ENCODE data around the gene FBN2. TPM values are rescaled to one million over a fixed set of nuclear protein-coding genes. Genes with fewer than 3 reads are reported as not detected.

Gene FBN2
- total and polyA plus RNA-seq, 9 of the 15 experiments (the other 6 are each of a cell fraction or from before 2014, with no cell fraction given) = 0.01 to 0.09 TPM; not detected in 7

DNA sequence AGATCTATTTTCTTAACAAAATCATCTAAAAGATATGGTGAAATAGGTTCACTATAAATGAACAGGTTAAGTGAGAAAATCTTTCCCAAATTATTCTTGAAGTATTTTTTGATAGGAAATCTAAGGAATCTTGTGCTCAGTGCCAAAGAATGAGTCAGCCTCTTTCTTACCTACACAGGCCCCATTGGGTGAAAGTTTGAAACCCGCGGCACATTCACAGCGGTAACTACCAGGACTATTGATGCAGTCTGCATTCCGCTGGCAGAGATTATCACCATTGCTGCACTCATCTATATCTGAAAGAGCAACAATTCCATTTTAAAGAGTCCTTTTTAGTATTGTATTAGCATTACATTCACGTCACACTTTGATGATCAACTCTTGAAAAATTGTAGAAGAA lies 232.7 kb downstream of the FBN2 start:
- H3K9me1 ChIP-seq (ENCODE audit: control insufficient read depth, insufficient read depth, low read length) = no peaks in the 10 kb centered on the region
- H3K4me3 ChIP-seq = no peak overlapping the region
- H3K79me2 ChIP-seq (ENCODE audit: control insufficient read depth, insufficient read depth, low read length) = no peaks in the 10 kb centered on the region
- FAIRE-seq (no peak), DNase-seq (ENCODE audit: extremely low read depth in 1 of 4, low spot score in 3 of 4) (no peak), ATAC-seq (no peak)
- H3K27ac ChIP-seq (ENCODE audit: extremely low read depth, low read depth, low read length) = no peak overlapping the region
- no peaks in the 10 kb centered on the region for H3K4me1 ChIP-seq (replicated peaks in 1 of 2; ENCODE audit: control insufficient read depth in 2 of 2, insufficient read depth in 2 of 2, low read length in 2 of 2)
- CTCF ChIA-PET (ENCODE audit: low intra/inter-chr PET ratio) = no interaction called here
- POLR2A ChIA-PET = no interaction called here
- WGBS (ENCODE audit: insufficient coverage, low coverage, missing lambda C conversion rate) = 0% methylated on average over 5 of the region's 5 CpGs
- no peak overlapping the region for H3K9ac ChIP-seq (ENCODE audit: insufficient read depth in 1 of 2, low read depth in 2 of 2, low read length in 2 of 2)
- no peak for TF ChIP-seq SRSF1 (IDR thresholded peaks at IDR 0.05; ENCODE audit: low read depth, low read length)
- TF ChIP-seq ELF4 (CRISPR knock-in tag; IDR thresholded peaks at IDR 0.05) = no peak
- TF ChIP-seq ZNF224 (CRISPR knock-in tag; IDR thresholded peaks at IDR 0.05) = no peak
- TF ChIP-seq GABPB1 (CRISPR knock-in tag; IDR thresholded peaks at IDR 0.05) = no peak
- TF ChIP-seq NFRKB (IDR thresholded peaks at IDR 0.05; ENCODE audit: low read depth) = no peak
- TF ChIP-seq, protein P1, sequence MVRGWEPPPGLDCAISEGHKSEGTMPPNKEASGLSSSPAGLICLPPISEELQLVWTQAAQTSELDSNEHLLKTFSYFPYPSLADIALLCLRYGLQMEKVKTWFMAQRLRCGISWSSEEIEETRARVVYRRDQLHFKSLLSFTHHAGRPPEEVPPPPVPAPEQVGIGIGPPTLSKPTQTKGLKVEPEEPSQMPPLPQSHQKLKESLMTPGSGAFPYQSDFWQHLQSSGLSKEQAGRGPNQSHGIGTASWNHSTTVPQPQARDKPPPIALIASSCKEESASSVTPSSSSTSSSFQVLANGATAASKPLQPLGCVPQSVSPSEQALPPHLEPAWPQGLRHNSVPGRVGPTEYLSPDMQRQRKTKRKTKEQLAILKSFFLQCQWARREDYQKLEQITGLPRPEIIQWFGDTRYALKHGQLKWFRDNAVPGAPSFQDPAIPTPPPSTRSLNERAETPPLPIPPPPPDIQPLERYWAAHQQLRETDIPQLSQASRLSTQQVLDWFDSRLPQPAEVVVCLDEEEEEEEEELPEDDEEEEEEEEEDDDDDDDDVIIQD (CRISPR knock-in tag; IDR thresholded peaks at IDR 0.05) = no peak
- TF ChIP-seq, protein P2, sequence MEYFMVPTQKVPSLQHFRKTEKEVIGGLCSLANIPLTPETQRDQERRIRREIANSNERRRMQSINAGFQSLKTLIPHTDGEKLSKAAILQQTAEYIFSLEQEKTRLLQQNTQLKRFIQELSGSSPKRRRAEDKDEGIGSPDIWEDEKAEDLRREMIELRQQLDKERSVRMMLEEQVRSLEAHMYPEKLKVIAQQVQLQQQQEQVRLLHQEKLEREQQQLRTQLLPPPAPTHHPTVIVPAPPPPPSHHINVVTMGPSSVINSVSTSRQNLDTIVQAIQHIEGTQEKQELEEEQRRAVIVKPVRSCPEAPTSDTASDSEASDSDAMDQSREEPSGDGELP (CRISPR knock-in tag; IDR thresholded peaks at IDR 0.05; ENCODE audit: borderline replicate concordance) = no peak
- no peak for TF ChIP-seq SPI1 (IDR thresholded peaks at IDR 0.05; ENCODE audit: borderline replicate concordance, low read depth, low read length)
- TF ChIP-seq ZNF408 (CRISPR knock-in tag; IDR thresholded peaks at IDR 0.05; ENCODE audit: low read depth) = no peak
- TF ChIP-seq L3MBTL2 (IDR thresholded peaks at IDR 0.05) = no peak
- TF ChIP-seq TAF7 (tag; IDR thresholded peaks at IDR 0.05) = no peak
- TF ChIP-seq, protein P3, sequence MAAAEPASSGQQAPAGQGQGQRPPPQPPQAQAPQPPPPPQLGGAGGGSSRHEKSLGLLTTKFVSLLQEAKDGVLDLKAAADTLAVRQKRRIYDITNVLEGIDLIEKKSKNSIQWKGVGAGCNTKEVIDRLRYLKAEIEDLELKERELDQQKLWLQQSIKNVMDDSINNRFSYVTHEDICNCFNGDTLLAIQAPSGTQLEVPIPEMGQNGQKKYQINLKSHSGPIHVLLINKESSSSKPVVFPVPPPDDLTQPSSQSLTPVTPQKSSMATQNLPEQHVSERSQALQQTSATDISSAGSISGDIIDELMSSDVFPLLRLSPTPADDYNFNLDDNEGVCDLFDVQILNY (CRISPR knock-in tag; IDR thresholded peaks at IDR 0.05) = no peak
- no peak for TF ChIP-seq GTF2A2 (tag; IDR thresholded peaks at IDR 0.05)
- H3K4me2 ChIP-seq (ENCODE audit: insufficient read depth, low read length) = no peak overlapping the region
- no peaks in the 10 kb centered on the region for H3K27me3 ChIP-seq (ENCODE audit: control insufficient read depth in 2 of 2, insufficient read depth in 2 of 2, low read length in 2 of 2)
- no peaks in the 10 kb centered on the region for H4K20me1 ChIP-seq (replicated peaks; ENCODE audit: control insufficient read depth, insufficient read depth, low read length)
- in situ Hi-C loops (cut with MboI) (no loop called here), intact Hi-C loops (cut with micrococcal nuclease) (no loop called here)
- H3K36me3 ChIP-seq (ENCODE audit: control insufficient read depth, insufficient read depth, low read length) = no peaks in the 10 kb centered on the region
- BruUV-seq (replicated peaks) = no TSS peak
- H3K9me3 ChIP-seq (replicated peaks; ENCODE audit: control insufficient read depth, insufficient read depth, low read depth, low read length) = no peaks in the 10 kb centered on the region
- no peak overlapping the region for H2AFZ ChIP-seq (ENCODE audit: low read depth, low read length)
